Heart right ventricle (tissue), 16 donors: ENCODE measurements around the gene FGD3. TPM values are rescaled to one million over a fixed set of nuclear protein-coding genes. Genes with fewer than 3 reads are reported as not detected.

ENCODE experiments used
- ATAC-seq, 8 donors: fragments of 200-7000 bp; cut with Tn5 transposase; one replicate each; pipeline ENCODE4 v1.9.1; 2020; ENCODE audit warnings: mild to moderate bottlenecking in 8 of 8, moderate library complexity in 8 of 8, moderate number of reproducible peaks in 1 of 8
- DNase-seq, 2 donors: peaks; one replicate each; pipeline ENCODE4 v3.0.0-alpha.2; 2020
- H3K27ac ChIP-seq, 10 donors: fragments of 200-600 bp; sonication (generic) in 2 of 10; one replicate each; pipeline versions ENCODE4 v1.5.0 to v1.8.0; 2020 to 2022; ENCODE audit warnings: mild to moderate bottlenecking in 3 of 10
- H3K27me3 ChIP-seq, 7 donors: fragments of 200-600 bp; one replicate each; pipeline ENCODE4 v1.8.0; 2021 to 2022; ENCODE audit warnings: mild to moderate bottlenecking in 2 of 7
- H3K36me3 ChIP-seq, 9 donors: fragments of 200-600 bp; sonication (generic) in 1 of 9; one replicate each; pipeline versions ENCODE4 v1.5.0 to v1.8.0; 2020 to 2022; ENCODE audit warnings: mild to moderate bottlenecking in 2 of 9
- H3K4me1 ChIP-seq, 9 donors: fragments of 200-600 bp; sonication (generic) in 1 of 9; one replicate each; pipeline versions ENCODE4 v1.5.0 to v1.8.0; 2020 to 2022; ENCODE audit warnings: mild to moderate bottlenecking in 4 of 9
- H3K4me3 ChIP-seq, 10 donors: fragments of 200-600 bp; sonication (generic) in 2 of 10; one replicate each; pipeline versions ENCODE4 v1.5.0 to v1.8.0; 2020 to 2022; ENCODE audit warnings: mild to moderate bottlenecking in 7 of 10, moderate library complexity in 2 of 10
- H3K9me3 ChIP-seq, 11 donors: fragments of 200-600 bp in 10 of 11; sonication (generic) in 2 of 11; one replicate each; pipeline versions ENCODE4 v1.5.0 to v1.8.0; 2013 to 2022; ENCODE audit warnings: mild to moderate bottlenecking in 2 of 11, control low read depth in 1 of 11, moderate library complexity in 1 of 11
- CTCF ChIP-seq, 9 donors: fragments of 200-600 bp; sonication (generic) in 2 of 9; IDR thresholded peaks; one replicate each; pipeline versions ENCODE4 v1.5.0 to v1.8.0; 2021 to 2022; ENCODE audit warnings: antibody characterized with exemption in 9 of 9, mild to moderate bottlenecking in 5 of 9, moderate library complexity in 1 of 9
- WGBS, 2 donors: extraction: QIAGEN DNeasy Blood & Tissue Kit; methylation state at CpG; one replicate each; pipeline ENCODE4 v1.1.7; 2013; ENCODE audit warnings: inconsistent platforms in 1 of 2; 5-methylcytosine and 5-hydroxymethylcytosine counted together
- intact Hi-C, 10 donors: fragments of 100-400 bp; cut with DNase I; formaldehyde crosslinking; loops; one replicate each; pipeline versions ENCODE4 v1.11.1 to v1.14.2; 2022
- polyA plus RNA-seq, 2 donors: library from polyadenylated mRNA; stranded (reverse); fragments of 200-250 nt; gene quantifications; one replicate each; pipeline ENCODE4 v1.2.3, GENCODE V29; 2013
- total RNA-seq, 10 donors: library from RNA; stranded (reverse); fragmentation: NEBNext Ultra II Directional in 3 of 10; extraction: Animal tissue kit (Norgen Biotek cat#: 25700) in 3 of 10; gene quantifications; one replicate each; pipeline versions ENCODE4 v1.2.1 to v1.2.4, GENCODE V29; 2021 to 2023
- donor health status: Arrhythmogenic right ventricular cardiomyopathy.
- donor health status: ischemic (EF 13 %, LVEDD 7.1; RV severe dilation, severe dysfunction).
- donor health status: healthy with polysubstance abuse.
- donor health status: DM: no; HTN: yes; CAD: no.
- donor health status: DM: no; HTN: no; CAD: no.
- donor health status: ischemic (EF 25% LVEDD 6.9; RV normal size, moderate dysfunction).
- donor health status: ischemic (EF 25% LVEDD 5.7; RV mildly dilated, moderate dysfunction).
- donor health status: healthy.
- donor health status: DM: yes; HTN: yes; CAD: no.
- donor health status: Ischemic cardiomyopathy.
- donor health status: ischemic (EF 35%, LVEDD 5.7; RV mildly dilated, moderate dysfunction).
- donor health status: nonischemic (EF 11% LVEDD 7.7; RV severe dilation, severe dysfunction).
- donor health status: DM: yes; HTN: yes; CAD: no.
- donor health status: PGD.
- donor health status: ischemic (EF 29% LVEDD 5.4; RV normal size, mild dysfunction).
- donor health status: nonischemic (EF 23%, LVEDD 6.1; RV moderate dilation, normal function).

The FGD3 gene
- total and polyA plus RNA-seq, 12 donors, result 0.40 to 8.5 (median 2.2) TPM

- H3K27ac ChIP-seq, result peak overlapping the region in 1 of 10 donors; percentile 96
- H3K27me3 ChIP-seq, result peaks cover 0 to 7% (median 0%) of the 10 kb centered on the region in 7 donors
- no peak for TF ChIP-seq CTCF (IDR thresholded peaks at IDR 0.05)
- WGBS, 2 donors, result 92 to 96% methylated on average over 2 to 3 of the region's 3 CpGs
- DNase-seq (no peak), ATAC-seq (no peak)
- intact Hi-C loops, result no loop called here
- no peak overlapping the region for H3K4me3 ChIP-seq
- peaks cover 0 to 11% (median 0%) of the 10 kb centered on the region in 11 donors for H3K9me3 ChIP-seq
- H3K36me3 ChIP-seq, result no peaks in the 10 kb centered on the region
- peaks cover 0 to 25% (median 0%) of the 10 kb centered on the region in 9 donors for H3K4me1 ChIP-seq
Observed at GRCh38 chr9:92960561-92961290, 13.4 kb downstream of the FGD3 start.

- intact Hi-C loops, result no loop called here
Observed at GRCh38 chr9:92961627-92962302, 14.4 kb downstream of the FGD3 start.

GRCh38 chr9:92962303-92962649, 15.0 kb downstream of the FGD3 start:
- peaks cover 0 to 39% (median 0%) of the 10 kb centered on the region in 9 donors for H3K4me1 ChIP-seq
- intact Hi-C loops, result no loop called here
- peaks cover 0 to 11% (median 0%) of the 10 kb centered on the region in 11 donors for H3K9me3 ChIP-seq
- TF ChIP-seq CTCF (IDR thresholded peaks at IDR 0.05), result no peak
- no peak for DNase-seq
- H3K27me3 ChIP-seq, result peaks cover 0 to 7% (median 0%) of the 10 kb centered on the region in 7 donors
- H3K4me3 ChIP-seq, result no peak overlapping the region
- peak overlapping the region in 1 of 10 donors; percentile 96 for H3K27ac ChIP-seq
- WGBS, 2 donors, result 96 to 97% methylated on average over 2 of the region's 2 CpGs
- no peak for ATAC-seq
- H3K36me3 ChIP-seq, result no peaks in the 10 kb centered on the region

More at GRCh38 chr9:92961627-92962302, 14.4 kb downstream of the FGD3 start:
- Histone ChIP-seq H3K9me3 (peaks cover 0 to 11% (median 0%) of the 10 kb centered on the region in 11 donors), H3K27ac (peak overlapping the region in 1 of 10 donors; percentile 96), H3K36me3 (no peaks in the 10 kb centered on the region), H3K4me3 (no peak overlapping the region), H3K27me3 (peaks cover 0 to 7% (median 0%) of the 10 kb centered on the region in 7 donors), H3K4me1 (peaks cover 0 to 34% (median 0%) of the 10 kb centered on the region in 9 donors)
- ATAC-seq (no peak), DNase-seq (no peak)
- no peak for TF ChIP-seq CTCF (IDR thresholded peaks at IDR 0.05)
- WGBS, 2 donors, result 77 to 82% methylated on average over 3 of the region's 3 CpGs

GRCh38 chr9:92962846-92963245, 15.5 kb downstream of the FGD3 start:
- peak overlapping the region in 1 of 10 donors; percentile 96 for H3K27ac ChIP-seq
- intact Hi-C loops, result no loop called here
- 94 to 96% methylated on average over 7 of the region's 7 CpGs for WGBS, 2 donors

More at GRCh38 chr9:92962846-92963245, 15.5 kb downstream of the FGD3 start:
- Histone ChIP-seq H3K4me1 (peaks cover 0 to 45% (median 0%) of the 10 kb centered on the region in 9 donors), H3K36me3 (no peaks in the 10 kb centered on the region), H3K9me3 (peaks cover 0 to 11% (median 0%) of the 10 kb centered on the region in 11 donors), H3K27me3 (peaks cover 0 to 7% (median 0%) of the 10 kb centered on the region in 7 donors), H3K4me3 (no peak overlapping the region)
- no peak for TF ChIP-seq CTCF (IDR thresholded peaks at IDR 0.05)
- no peak for DNase-seq
- no peak for ATAC-seq
